ENCODE data around the gene MTUS2. TPM values are rescaled to one million over a fixed set of nuclear protein-coding genes. Genes with fewer than 3 reads are reported as not detected.

The MTUS2 gene
- total and polyA plus RNA-seq, 2 donors (not counting 3 experiments of a cell fraction or from before 2014, with no cell fraction given) = not detected

DNA sequence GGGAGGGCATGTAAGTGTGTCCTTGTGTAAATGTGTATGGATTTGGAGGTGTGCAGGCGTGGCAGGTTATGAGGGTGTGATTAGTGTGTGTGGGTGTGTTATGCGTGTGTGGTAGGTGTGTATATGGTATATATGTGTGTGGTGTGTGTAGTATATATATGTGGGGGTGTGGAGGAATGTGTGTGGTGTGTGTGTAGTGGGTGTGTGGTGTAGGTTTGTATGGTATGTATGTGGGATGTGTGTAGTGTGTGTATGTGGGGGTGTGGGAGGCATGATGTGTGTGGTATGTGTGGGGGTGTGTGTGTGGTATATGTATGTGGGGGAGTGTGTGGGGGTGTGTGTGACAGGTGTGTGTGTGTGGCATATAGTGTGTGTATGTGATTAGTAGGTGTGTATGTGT lies 671.1 kb downstream of the MTUS2 start:
- Histone ChIP-seq H3K9me1 (replicated peaks; ENCODE audit: control insufficient read depth, extremely low read depth, insufficient read depth, low read length) (no peaks in the 10 kb centered on the region), H4K20me1 (replicated peaks; ENCODE audit: control insufficient read depth, extremely low read depth, insufficient read depth, low read length) (no peaks in the 10 kb centered on the region), H3K27me3 (ENCODE audit: control insufficient read depth in 2 of 2, insufficient read depth in 2 of 2, low read length in 2 of 2) (peaks cover 0 to 10% of the 10 kb centered on the region in 2 experiments), H3K27ac (ENCODE audit: insufficient read depth, low read depth, low read length) (no peak overlapping the region), H3K9me3 (replicated peaks; ENCODE audit: control insufficient read depth, insufficient read depth, low read length) (no peaks in the 10 kb centered on the region), H2AFZ (ENCODE audit: low read depth, low read length) (no peak overlapping the region), H3K4me1 (ENCODE audit: control insufficient read depth, extremely low read depth, insufficient read depth, low read length) (no peaks in the 10 kb centered on the region), H3K36me3 (ENCODE audit: control insufficient read depth in 2 of 2, extremely low read depth in 1 of 2, insufficient read depth in 2 of 2, low read length in 2 of 2) (no peaks in the 10 kb centered on the region), H3K9ac (replicated peaks; ENCODE audit: extremely low read depth, insufficient read depth, low read length) (no peak overlapping the region), H3K4me3 (replicated peaks in 1 of 3; ENCODE audit: insufficient read depth in 1 of 3, low read depth in 1 of 3, low read length in 3 of 3) (no peak overlapping the region), H3K4me2 (ENCODE audit: insufficient read depth, low read length) (no peak overlapping the region), H3K79me2 (ENCODE audit: control insufficient read depth, insufficient read depth, low read length) (no peaks in the 10 kb centered on the region)
- dilution Hi-C loops (cut with MboI; ENCODE audit: extremely low pct_ligation_motif_present, low sequenced_read_pairs) = no loop called here
- ChIA-PET CTCF (no interaction called here), POLR2A (no interaction called here)
- DNase-seq (ENCODE audit: low read depth, low spot score) (no peak), FAIRE-seq (no peak)
- TF ChIP-seq JUN (IDR thresholded peaks at IDR 0.05; ENCODE audit: borderline replicate concordance, insufficient read depth, insufficient read length, low read depth) (no peak), EZH2 (IDR thresholded peaks at IDR 0.05; ENCODE audit: borderline replicate concordance, low read depth, low read length, severe bottlenecking) (no peak), CTCF (IDR thresholded peaks at IDR 0.05; ENCODE audit: extremely low read depth in 1 of 2, insufficient read depth in 1 of 2, low read depth in 1 of 2, low read length in 2 of 2) (no peak), FOS (IDR thresholded peaks at IDR 0.05; ENCODE audit: borderline replicate concordance, insufficient read depth, low read length) (no peak), GATA2 (IDR thresholded peaks at IDR 0.05; ENCODE audit: insufficient read depth, insufficient read length, low read depth, low read length) (no peak), POLR2AphosphoS5 (IDR thresholded peaks at IDR 0.05; ENCODE audit: insufficient read depth, low read depth, low read length) (no peak), POLR2A (IDR thresholded peaks at IDR 0.05; ENCODE audit: low read depth, low read length) (no peak), MYC (IDR thresholded peaks at IDR 0.05; ENCODE audit: low read depth, low read length) (no peak)
- TF ChIP-seq, protein P1, sequence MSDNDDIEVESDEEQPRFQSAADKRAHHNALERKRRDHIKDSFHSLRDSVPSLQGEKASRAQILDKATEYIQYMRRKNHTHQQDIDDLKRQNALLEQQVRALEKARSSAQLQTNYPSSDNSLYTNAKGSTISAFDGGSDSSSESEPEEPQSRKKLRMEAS (IDR thresholded peaks at IDR 0.05; ENCODE audit: insufficient read depth, insufficient read length) = no peak
- no TSS peak for BruUV-seq (replicated peaks)
- intact Hi-C loops (cut with micrococcal nuclease) = no loop called here
